HepG2 (cell line): ENCODE results near the gene TIRAP. TPM values are rescaled to one million over a fixed set of nuclear protein-coding genes. Genes with fewer than 3 reads are reported as not detected.

Experiments
- ATAC-seq: fragments of 200-7000 bp; cut with Tn5 transposase; 3 replicates; pipeline ENCODE4 v1.9.1; 2020; ENCODE audit warnings: mild to moderate bottlenecking, moderate library complexity
- BruUV-seq: library from RNA; stranded (reverse); fragments of 400-500 nt; replicated peaks from 2 replicates; lab custom pipeline; 2021; lab: Mats Ljungman, UMichigan
- CTCF ChIA-PET: fragments of 300-600 bp; formaldehyde crosslinking; extraction: SDS; loops from one replicate; lab custom pipeline; 2021; ENCODE audit warnings: low total read pairs, inconsistent platforms, low intra/inter-chr PET ratio; lab: Yijun Ruan, JAX
- POLR2A ChIA-PET: fragments of 350-600 bp; sonication (Branson Sonifier 250); formaldehyde crosslinking; loops from one replicate; lab custom pipeline; 2020; ENCODE audit warnings: antibody characterized with exemption, inconsistent platforms; lab: Yijun Ruan, JAX
- DNase-seq: peaks from one replicate; pipeline ENCODE4 v3.0.0-alpha.2; 2015; ENCODE audit warnings: low spot score
- FAIRE-seq: peaks from 3 replicates; lab custom pipeline; 2011; peaks lifted over from hg19 to GRCh38; lab: Jason Lieb, UNC
- H2AFZ ChIP-seq: one replicate; pipeline ENCODE4 v1.6.1; 2011; ENCODE audit warnings: low read length, inconsistent platforms
- H3K27ac ChIP-seq: fragments of 300-600 bp; 3 replicates; pipeline ENCODE4 v1.8.0; 2011; ENCODE audit warnings: mixed run types, mild to moderate bottlenecking, mixed read lengths, low read length, inconsistent platforms; ENCODE audit not compliant: insufficient read depth; ENCODE audit errors: extremely low read length
- H3K27me3 ChIP-seq, 2 experiments: fragments of 200-600 bp in 1 of 2; 2 replicates in 1 of 2; 3 replicates in 1 of 2; pipeline versions ENCODE4 v1.6.0 to v1.8.0; 2011; ENCODE audit warnings: low read length in 2 of 2, mild to moderate bottlenecking in 2 of 2, moderate library complexity in 2 of 2, inconsistent platforms in 1 of 2; ENCODE audit not compliant: insufficient read depth in 2 of 2, control insufficient read depth in 1 of 2
- H3K36me3 ChIP-seq, 2 experiments: fragments of 200-600 bp in 1 of 2; replicated peaks in 1 of 2; 2 replicates in 1 of 2; 3 replicates in 1 of 2; pipeline versions ENCODE4 v1.5.1 to v1.8.0; 2011; ENCODE audit warnings: low read length in 2 of 2, inconsistent platforms in 1 of 2; ENCODE audit not compliant: insufficient read depth in 2 of 2, control insufficient read depth in 1 of 2
- H3K4me1 ChIP-seq: 2 replicates; pipeline ENCODE4 v1.5.1; 2012; ENCODE audit warnings: low read length, inconsistent platforms; ENCODE audit not compliant: insufficient read depth
- H3K4me2 ChIP-seq: 2 replicates; pipeline ENCODE4 v1.6.0; 2011; ENCODE audit warnings: low read depth, low read length, inconsistent platforms
- H3K4me3 ChIP-seq, 3 experiments: fragments of 200-600 bp in 1 of 3; sonication (generic), shearing (Covaris generic) in 1 of 3; replicated peaks in 1 of 3; 2 replicates each; pipeline ENCODE4 v1.5.1; 2011 to 2016; ENCODE audit warnings: low read length in 3 of 3, inconsistent platforms in 2 of 3, low read depth in 2 of 3, mild to moderate bottlenecking in 2 of 3, control low read depth in 1 of 3, mixed read lengths in 1 of 3; ENCODE audit not compliant: insufficient read depth in 1 of 3
- H3K79me2 ChIP-seq: one replicate; pipeline ENCODE4 v1.6.1; 2011; ENCODE audit warnings: low read length, inconsistent platforms; ENCODE audit not compliant: insufficient read depth
- H3K9ac ChIP-seq: 2 replicates; pipeline ENCODE4 v1.6.0; 2011; ENCODE audit warnings: mild to moderate bottlenecking, low read depth, low read length, inconsistent platforms; ENCODE audit not compliant: insufficient read depth
- H3K9me3 ChIP-seq: 2 replicates; pipeline ENCODE4 v1.5.1; 2012; ENCODE audit warnings: mild to moderate bottlenecking, low read length
- H4K20me1 ChIP-seq: 2 replicates; pipeline ENCODE4 v1.6.0; 2011; ENCODE audit warnings: inconsistent platforms, mild to moderate bottlenecking, low read length, moderate library complexity; ENCODE audit not compliant: insufficient read depth
- FOXO4 ChIP-seq: sonication (generic); formaldehyde crosslinking; conservative IDR thresholded peaks from 2 replicates; pipeline ENCODE4 v1.8.1; 2023; ENCODE audit warnings: missing genetic modification reagents
- GMEB2 ChIP-seq: IDR thresholded peaks from 2 replicates; pipeline ENCODE4 v1.6.1; 2016; ENCODE audit warnings: missing biosample characterization, missing genetic modification reagents, low read depth
- MAFG ChIP-seq: sonication (generic); formaldehyde crosslinking; IDR thresholded peaks from 2 replicates; pipeline ENCODE4 v1.5.1; 2020; ENCODE audit warnings: mild to moderate bottlenecking, missing genetic modification reagents
- RAD21 ChIP-seq: fragments of 450-650 bp; formaldehyde crosslinking; IDR thresholded peaks from 2 replicates; pipeline ENCODE4 v1.5.0; 2020; ENCODE audit warnings: mild to moderate bottlenecking
- SATB2 ChIP-seq: sonication (generic); formaldehyde crosslinking; IDR thresholded peaks from 2 replicates; pipeline ENCODE4 v1.5.0; 2020; ENCODE audit warnings: missing genetic modification reagents
- SOX6 ChIP-seq, 2 experiments: fragments of 450-650 bp in 1 of 2; sonication (generic) in 1 of 2; formaldehyde crosslinking in 1 of 2; IDR thresholded peaks; 2 replicates each; pipeline versions ENCODE4 v1.4.0 to v1.6.1; 2017 to 2020; ENCODE audit warnings: antibody characterized with exemption in 1 of 2, mild to moderate bottlenecking in 1 of 2, missing genetic modification reagents in 1 of 2
- SRSF4 ChIP-seq: fragments of 200-400 bp; formaldehyde crosslinking; IDR thresholded peaks from one replicate; pipeline ENCODE4 v1.6.1; 2018; ENCODE audit warnings: mild to moderate bottlenecking, low read depth, low read length, moderate library complexity; ENCODE audit not compliant: poor library complexity, severe bottlenecking
- TBX2 ChIP-seq: sonication (generic); formaldehyde crosslinking; IDR thresholded peaks from 2 replicates; pipeline ENCODE4 v1.5.0; 2020; ENCODE audit warnings: missing genetic modification reagents, mild to moderate bottlenecking, borderline replicate concordance
- ZNF260 ChIP-seq: sonication (generic); formaldehyde crosslinking; IDR thresholded peaks from 2 replicates; pipeline ENCODE4 v1.4.0; 2020; ENCODE audit warnings: missing genetic modification reagents, low read depth, mild to moderate bottlenecking, borderline replicate concordance
- ZNF430 ChIP-seq: sonication (generic); formaldehyde crosslinking; IDR thresholded peaks from 2 replicates; pipeline ENCODE4 v1.9.0; 2021; ENCODE audit warnings: mild to moderate bottlenecking, missing genetic modification reagents
- ZNF567 ChIP-seq: sonication (generic); formaldehyde crosslinking; IDR thresholded peaks from 2 replicates; pipeline ENCODE4 v1.8.1; 2023; ENCODE audit warnings: mild to moderate bottlenecking, missing genetic modification reagents, borderline replicate concordance
- ZNF574 ChIP-seq: sonication (generic); formaldehyde crosslinking; IDR thresholded peaks from 2 replicates; pipeline ENCODE4 v1.4.0; 2020; ENCODE audit warnings: missing genetic modification reagents
- WGBS: methylation state at CpG from one replicate; pipeline ENCODE4 v1.1.6; 2017; ENCODE audit warnings: low lambda C conversion rate; 5-methylcytosine and 5-hydroxymethylcytosine counted together
- in situ Hi-C: cut with HindIII; loops from 2 replicates; pipeline ENCODE4 v1.10.0; 2017; ENCODE audit warnings: low pct_unique_long_range_greater_than_20kb; ENCODE audit not compliant: extremely low pct_ligation_motif_present
- intact Hi-C: fragments of 100-400 bp; cut with micrococcal nuclease; formaldehyde crosslinking; loops from one replicate; pipeline ENCODE4 v1.10.0; 2022; ENCODE audit not compliant: unreplicated experiment
- polyA plus RNA-seq, 8 experiments: library from polyadenylated mRNA; depleted of rRNA in 3 of 8; stranded (reverse) in 7 of 8; unstranded in 1 of 8; fragments of >200 nt; fragmentation: Illumina TruSeq in 4 of 8; extraction: Trizol in 4 of 8; gene quantifications; 2 replicates each; pipeline versions ENCODE4 v1.2.1 to v1.2.3, GENCODE V29; 2011 to 2016; ENCODE audit warnings: low read depth in 4 of 8, missing spikeins in 1 of 8, mixed read lengths in 1 of 8; ENCODE audit not compliant: insufficient read depth in 1 of 8
- total RNA-seq, 5 experiments: library from RNA; depleted of rRNA; stranded (reverse); fragments of >200 nt; fragmentation: Illumina TruSeq; extraction: Trizol; gene quantifications; 2 replicates each; pipeline ENCODE4 v1.2.3, GENCODE V29; 2016; ENCODE audit warnings: low read depth in 1 of 5
- TF ChIP-seq, protein P1 (sequence below): sonication (generic); formaldehyde crosslinking; IDR thresholded peaks from 2 replicates; pipeline ENCODE4 v1.8.1; 2022; ENCODE audit warnings: mild to moderate bottlenecking, missing genetic modification reagents
- TF ChIP-seq, protein P2 (sequence below): sonication (generic); IDR thresholded peaks from 2 replicates; pipeline ENCODE4 v1.6.1; 2016; ENCODE audit warnings: low read depth, borderline replicate concordance

TIRAP gene
- total and polyA plus RNA-seq, 2 of the 13 experiments (the other 11 are each of a cell fraction or from before 2014, with no cell fraction given): 5.4 to 5.7 TPM

- H3K9me3 ChIP-seq: no peaks in the 10 kb centered on the region
- FAIRE-seq (no peak), DNase-seq (no peak), ATAC-seq (no peak)
- no peak overlapping the region for H3K27ac ChIP-seq
- no peak overlapping the region for H3K9ac ChIP-seq
- intact Hi-C loops (no loop called here), in situ Hi-C loops (no loop called here)
- H4K20me1 ChIP-seq: no peaks in the 10 kb centered on the region
- H3K4me2 ChIP-seq: no peak overlapping the region
- ChIA-PET POLR2A (no interaction called here), CTCF (no interaction called here)
- no peaks in the 10 kb centered on the region for H3K79me2 ChIP-seq
- no TSS peak for BruUV-seq
- H2AFZ ChIP-seq: no peak overlapping the region
- TF ChIP-seq FOXO4 (CRISPR knock-in tag) (no peak), TBX2 (CRISPR knock-in tag) (no peak), SOX6 (IDR thresholded peaks at IDR 0.05) (no peak), SOX6 (CRISPR knock-in tag; IDR thresholded peaks at IDR 0.05) (no peak), ZNF567 (no peak), ZNF574 (no peak), SRSF4 (no peak), SATB2 (no peak), ZNF260 (CRISPR knock-in tag) (no peak), RAD21 (CRISPR knock-in tag) (no peak), ZNF430 (CRISPR knock-in tag) (no peak), GMEB2 (CRISPR knock-in tag) (no peak), MAFG (CRISPR knock-in tag) (no peak)
- TF ChIP-seq, protein P1, sequence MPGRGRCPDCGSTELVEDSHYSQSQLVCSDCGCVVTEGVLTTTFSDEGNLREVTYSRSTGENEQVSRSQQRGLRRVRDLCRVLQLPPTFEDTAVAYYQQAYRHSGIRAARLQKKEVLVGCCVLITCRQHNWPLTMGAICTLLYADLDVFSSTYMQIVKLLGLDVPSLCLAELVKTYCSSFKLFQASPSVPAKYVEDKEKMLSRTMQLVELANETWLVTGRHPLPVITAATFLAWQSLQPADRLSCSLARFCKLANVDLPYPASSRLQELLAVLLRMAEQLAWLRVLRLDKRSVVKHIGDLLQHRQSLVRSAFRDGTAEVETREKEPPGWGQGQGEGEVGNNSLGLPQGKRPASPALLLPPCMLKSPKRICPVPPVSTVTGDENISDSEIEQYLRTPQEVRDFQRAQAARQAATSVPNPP (CRISPR knock-in tag): no peak
- TF ChIP-seq, protein P2, sequence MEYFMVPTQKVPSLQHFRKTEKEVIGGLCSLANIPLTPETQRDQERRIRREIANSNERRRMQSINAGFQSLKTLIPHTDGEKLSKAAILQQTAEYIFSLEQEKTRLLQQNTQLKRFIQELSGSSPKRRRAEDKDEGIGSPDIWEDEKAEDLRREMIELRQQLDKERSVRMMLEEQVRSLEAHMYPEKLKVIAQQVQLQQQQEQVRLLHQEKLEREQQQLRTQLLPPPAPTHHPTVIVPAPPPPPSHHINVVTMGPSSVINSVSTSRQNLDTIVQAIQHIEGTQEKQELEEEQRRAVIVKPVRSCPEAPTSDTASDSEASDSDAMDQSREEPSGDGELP: no peak
- peaks cover 4 to 14% of the 10 kb centered on the region in 2 experiments; a peak in 3 of 5 replicates for H3K36me3 ChIP-seq
- H3K4me1 ChIP-seq: peaks cover 21% of the 10 kb centered on the region
- no peaks in the 10 kb centered on the region for H3K27me3 ChIP-seq
- 96% methylated on average over 11 of the region's 11 CpGs for WGBS
- no peak overlapping the region for H3K4me3 ChIP-seq
Observed at GRCh38 chr11:126329644-126330211, 46.8 kb downstream of the TIRAP start.
